ENCODE measurements around the gene HOXD10.

HOXD10 gene

DNA sequence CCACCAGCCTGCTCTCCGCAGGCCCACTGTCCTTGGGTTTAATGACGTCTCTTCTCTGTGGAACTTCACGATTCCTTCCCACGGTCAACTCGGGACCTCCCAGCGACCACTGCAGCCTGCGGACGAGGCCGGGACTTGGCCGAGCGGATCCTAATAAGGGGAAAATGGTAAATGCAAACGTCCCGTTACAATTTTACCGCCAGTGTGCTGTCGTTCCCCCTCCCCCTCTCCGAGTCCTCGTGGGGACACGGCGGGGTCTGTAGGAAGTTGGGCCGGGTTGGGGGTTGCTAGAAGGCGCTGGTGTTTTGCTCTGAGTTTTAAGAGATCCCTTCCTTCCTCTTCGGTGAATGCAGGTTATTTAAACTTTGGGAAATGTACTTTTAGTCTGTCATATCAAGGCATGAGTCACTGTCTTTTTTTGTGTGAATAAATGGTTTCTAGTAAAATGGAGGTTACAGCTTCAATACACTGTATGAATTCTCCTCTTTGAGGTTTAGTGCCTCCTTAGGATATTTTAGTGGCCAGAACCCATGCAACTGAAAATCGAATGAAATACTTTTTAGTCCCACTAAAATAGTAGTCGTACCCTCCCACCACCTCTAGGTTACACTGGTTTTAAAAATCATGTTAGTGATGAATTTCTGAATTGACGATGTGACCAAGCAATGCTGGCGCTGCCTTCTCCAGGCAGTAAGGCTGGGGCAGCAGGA, 7.2 kb upstream of the HOXD10 start:
- Histone ChIP-seq H3K27ac (ENCODE audit: poor library complexity, severe bottlenecking) (peak overlapping the region; percentile 95), H3K27me3 (ENCODE audit: insufficient read depth, poor library complexity, severe bottlenecking) (no peaks in the 10 kb centered on the region), H3K9me3 (ENCODE audit: severe bottlenecking) (no peaks in the 10 kb centered on the region), H3K36me3 (ENCODE audit: low read depth) (peaks cover 33% of the 10 kb centered on the region), H3K4me1 (ENCODE audit: insufficient read depth, poor library complexity, severe bottlenecking) (no peaks in the 10 kb centered on the region), H3K4me3 (ENCODE audit: severe bottlenecking) (peak overlapping the region; percentile 56)
- DNase-seq (ENCODE audit: low spot score) (no peak), ATAC-seq (ENCODE audit: low read depth) (no peak)
- no peak for TF ChIP-seq CTCF (IDR thresholded peaks at IDR 0.05; ENCODE audit: poor library complexity, severe bottlenecking)

GRCh38 chr2:176109946-176110345, 6.6 kb upstream of the HOXD10 start:
- ATAC-seq (ENCODE audit: low read depth): no peak
- no peaks in the 10 kb centered on the region for H3K27me3 ChIP-seq (ENCODE audit: insufficient read depth, poor library complexity, severe bottlenecking)
- no peaks in the 10 kb centered on the region for H3K9me3 ChIP-seq (ENCODE audit: severe bottlenecking)
- H3K36me3 ChIP-seq (ENCODE audit: low read depth): peaks cover 33% of the 10 kb centered on the region
- no peaks in the 10 kb centered on the region for H3K4me1 ChIP-seq (ENCODE audit: insufficient read depth, poor library complexity, severe bottlenecking)
- no peak for TF ChIP-seq CTCF (IDR thresholded peaks at IDR 0.05; ENCODE audit: poor library complexity, severe bottlenecking)
- H3K4me3 ChIP-seq (ENCODE audit: severe bottlenecking): no peak overlapping the region
- H3K27ac ChIP-seq (ENCODE audit: poor library complexity, severe bottlenecking): peak overlapping the region; percentile 95
- DNase-seq (ENCODE audit: low spot score): no peak

DNA sequence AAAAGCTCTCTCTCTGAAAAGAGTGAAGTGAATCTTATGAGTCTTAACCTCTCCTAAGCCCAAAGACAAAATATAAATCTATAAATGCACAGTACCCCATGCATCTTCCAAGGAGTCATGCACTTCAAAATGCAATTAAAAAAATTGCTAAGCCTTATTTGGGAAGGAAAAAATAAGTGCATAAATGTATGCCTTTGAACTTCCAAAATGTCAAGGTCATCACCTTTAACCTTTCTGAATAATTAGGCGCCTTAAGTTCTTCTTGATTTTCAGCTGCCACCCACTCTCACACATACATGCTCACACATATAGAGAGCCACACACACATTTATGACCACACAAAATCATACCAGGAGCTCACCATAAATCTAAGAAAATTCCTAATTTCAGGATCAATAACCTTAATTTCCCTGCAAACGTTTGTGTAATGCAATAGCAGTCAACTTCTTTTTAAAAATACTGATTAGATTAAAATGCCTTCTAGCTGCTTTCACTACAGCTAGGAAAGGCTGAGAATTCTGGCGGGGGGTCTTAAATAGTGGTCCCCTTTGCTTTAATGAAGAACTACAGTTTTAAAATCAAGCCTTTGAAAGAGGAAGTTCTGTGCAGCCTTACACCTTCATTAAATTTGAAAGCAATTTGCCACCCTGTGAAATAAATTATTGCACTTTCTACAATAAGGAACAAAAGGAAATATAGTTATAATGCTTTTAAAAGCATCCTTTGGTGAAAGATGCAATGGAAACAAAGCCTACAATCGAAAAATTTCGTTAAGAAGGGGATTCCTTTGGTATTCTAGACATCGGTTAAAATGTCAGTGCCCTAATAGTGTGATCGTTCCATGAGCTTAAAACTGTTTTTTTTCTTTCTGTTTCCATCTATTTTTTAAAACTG, 5.9 kb upstream of the HOXD10 start:
- no peak for TF ChIP-seq CTCF (IDR thresholded peaks at IDR 0.05; ENCODE audit: poor library complexity, severe bottlenecking)
- H3K9me3 ChIP-seq (ENCODE audit: severe bottlenecking): no peaks in the 10 kb centered on the region
- no peak overlapping the region for H3K27ac ChIP-seq (ENCODE audit: poor library complexity, severe bottlenecking)
- ATAC-seq (ENCODE audit: low read depth) (no peak), DNase-seq (ENCODE audit: low spot score) (no peak)
- H3K4me3 ChIP-seq (ENCODE audit: severe bottlenecking): no peak overlapping the region
- H3K36me3 ChIP-seq (ENCODE audit: low read depth): peaks cover 33% of the 10 kb centered on the region
- no peaks in the 10 kb centered on the region for H3K27me3 ChIP-seq (ENCODE audit: insufficient read depth, poor library complexity, severe bottlenecking)
- H3K4me1 ChIP-seq (ENCODE audit: insufficient read depth, poor library complexity, severe bottlenecking): peaks cover 5% of the 10 kb centered on the region

GRCh38 chr2:176111309-176111663, 5.3 kb upstream of the HOXD10 start:
- DNase-seq (ENCODE audit: low spot score): no peak
- Histone ChIP-seq H3K36me3 (ENCODE audit: low read depth) (peaks cover 33% of the 10 kb centered on the region), H3K27ac (ENCODE audit: poor library complexity, severe bottlenecking) (no peak overlapping the region), H3K9me3 (ENCODE audit: severe bottlenecking) (no peaks in the 10 kb centered on the region), H3K4me3 (ENCODE audit: severe bottlenecking) (no peak overlapping the region), H3K4me1 (ENCODE audit: insufficient read depth, poor library complexity, severe bottlenecking) (peaks cover 6% of the 10 kb centered on the region), H3K27me3 (ENCODE audit: insufficient read depth, poor library complexity, severe bottlenecking) (no peaks in the 10 kb centered on the region)
- ATAC-seq (ENCODE audit: low read depth): 0 out of 3 replicates have a peak, but pooled peaks have one; percentile 6
- TF ChIP-seq CTCF (IDR thresholded peaks at IDR 0.05; ENCODE audit: poor library complexity, severe bottlenecking): peak; percentile 89

All from RWPE2 (cell line).